ENCODE measurements around the gene ANKRD10. TPM values are rescaled to one million over a fixed set of nuclear protein-coding genes. Genes with fewer than 3 reads are reported as not detected.
A peak's percentile ranks its signal among the peaks of the same experiment; 100 is the strongest.

ANKRD10 gene
- total RNA-seq, 1 experiment from 2014 or later = 159 TPM

GRCh38 chr13:110880627-110881026 lies 34.2 kb downstream of the ANKRD10 start:
- H3K4me1 Mint-ChIP-seq = peaks cover 10 to 15% of the 10 kb centered on the region in 2 experiments

More at GRCh38 chr13:110880627-110881026, 34.2 kb downstream of the ANKRD10 start:
- H3K56ac ChIP-seq (ENCODE audit: insufficient read length, low read depth, low read length) = no peak overlapping the region
- no peaks in the 10 kb centered on the region for H3K23me2 ChIP-seq (ENCODE audit: insufficient read length, low read depth, low read length, poor library complexity, severe bottlenecking)
- no peak overlapping the region for H2BK20ac ChIP-seq (ENCODE audit: low read depth, low read length, poor library complexity, severe bottlenecking)
- Mint-ChIP-seq H3K27me3 (ENCODE audit: low read depth) (no peaks in the 10 kb centered on the region), H3K9me3 (no peaks in the 10 kb centered on the region), H3K36me3 (ENCODE audit: insufficient read depth in 1 of 3, low read depth in 3 of 3) (peaks cover 0 to 3% (median 0%) of the 10 kb centered on the region in 3 experiments; a peak in 2 of 7 replicates), H3K27ac (0 out of 7 replicates have a peak overlapping the region, but pooled peaks of 1 of the 3 experiments have one; percentile 44), H3K4me3 (no peak overlapping the region)
- no peak overlapping the region for H2BK5ac ChIP-seq (ENCODE audit: insufficient read length, low read length)
- no peak overlapping the region for H3K9ac ChIP-seq (ENCODE audit: extremely low read depth, insufficient read length, low read length)
- no peak overlapping the region for H3K18ac ChIP-seq (ENCODE audit: insufficient read length, low read depth, low read length)
- no peak overlapping the region for H3T11ph ChIP-seq (ENCODE audit: low read length)
- H2BK12ac ChIP-seq (ENCODE audit: insufficient read length, low read depth, low read length) = no peak overlapping the region
- H3K27ac ChIP-seq (ENCODE audit: insufficient read length, low read depth, low read length) = no peak overlapping the region
- no peak overlapping the region for H2BK15ac ChIP-seq (ENCODE audit: low read depth, low read length)
- H4K5ac ChIP-seq (ENCODE audit: insufficient read length, low read depth, low read length) = no peak overlapping the region
- WGBS (ENCODE audit: extremely low coverage, insufficient read length, low lambda C conversion rate) = no CpG with 5 or more reads among the region's 7 CpGs
- H3K4ac ChIP-seq (ENCODE audit: low read depth, low read length) = no peak overlapping the region
- H3K79me1 ChIP-seq (ENCODE audit: insufficient read depth, low read depth, low read length, poor library complexity, severe bottlenecking) = no peaks in the 10 kb centered on the region
- no peak overlapping the region for H3K4me2 ChIP-seq (ENCODE audit: insufficient read depth, insufficient read length, low read length)
- H3K79me2 ChIP-seq (ENCODE audit: insufficient read depth, low read length) = no peaks in the 10 kb centered on the region
- no peak overlapping the region for H2AFZ ChIP-seq (ENCODE audit: low read length)
- H3K23ac ChIP-seq (ENCODE audit: insufficient read length, low read depth, low read length) = no peak overlapping the region
- no peak overlapping the region for H2BK120ac ChIP-seq (ENCODE audit: low read depth, low read length, poor library complexity, severe bottlenecking)
- DNase-seq = no peak
- H3K4me1 ChIP-seq (ENCODE audit: insufficient read depth, low read length) = 0 out of 2 replicates have a peak, but pooled peaks cover 2% of the 10 kb centered on the region
- TF ChIP-seq CTCF (conservative IDR thresholded peaks at IDR 0.05) = no peak
- H4K20me1 ChIP-seq (ENCODE audit: control insufficient read depth, insufficient read depth, insufficient read length) = no peaks in the 10 kb centered on the region
- H3K27me3 ChIP-seq (ENCODE audit: insufficient read depth, low read length) = no peaks in the 10 kb centered on the region
- H4K91ac ChIP-seq (ENCODE audit: insufficient read length, low read depth, low read length) = no peak overlapping the region
- no peak overlapping the region for H2AK5ac ChIP-seq (ENCODE audit: insufficient read length, low read length)
- no peak overlapping the region for H4K8ac ChIP-seq (replicated peaks; ENCODE audit: insufficient read length, low read depth, low read length)
- no peaks in the 10 kb centered on the region for H3K9me3 ChIP-seq (ENCODE audit: control insufficient read depth, low read depth, low read length)
- no peak overlapping the region for H3K14ac ChIP-seq (ENCODE audit: insufficient read depth, low read length)
